ENCODE measurements around the gene C1QTNF5. TPM values are rescaled to one million over a fixed set of nuclear protein-coding genes. Genes with fewer than 3 reads are reported as not detected.

C1QTNF5 gene
- total RNA-seq, 6 experiments from 2014 or later, result 8.2 to 16.1 (median 15.1) TPM

- H3K27me3 Mint-ChIP-seq (ENCODE audit: insufficient read depth), result peaks cover 7% of the 10 kb centered on the region
- no peaks in the 10 kb centered on the region for H3K36me3 Mint-ChIP-seq (ENCODE audit: low read depth)
- H3K9me3 Mint-ChIP-seq, result no peaks in the 10 kb centered on the region
- H3K4me3 Mint-ChIP-seq, result no peak overlapping the region
- peaks cover 11% of the 10 kb centered on the region for H3K4me1 Mint-ChIP-seq (ENCODE audit: low read depth)
- H3K27ac Mint-ChIP-seq, result no peak overlapping the region
- TF ChIP-seq, protein P1, sequence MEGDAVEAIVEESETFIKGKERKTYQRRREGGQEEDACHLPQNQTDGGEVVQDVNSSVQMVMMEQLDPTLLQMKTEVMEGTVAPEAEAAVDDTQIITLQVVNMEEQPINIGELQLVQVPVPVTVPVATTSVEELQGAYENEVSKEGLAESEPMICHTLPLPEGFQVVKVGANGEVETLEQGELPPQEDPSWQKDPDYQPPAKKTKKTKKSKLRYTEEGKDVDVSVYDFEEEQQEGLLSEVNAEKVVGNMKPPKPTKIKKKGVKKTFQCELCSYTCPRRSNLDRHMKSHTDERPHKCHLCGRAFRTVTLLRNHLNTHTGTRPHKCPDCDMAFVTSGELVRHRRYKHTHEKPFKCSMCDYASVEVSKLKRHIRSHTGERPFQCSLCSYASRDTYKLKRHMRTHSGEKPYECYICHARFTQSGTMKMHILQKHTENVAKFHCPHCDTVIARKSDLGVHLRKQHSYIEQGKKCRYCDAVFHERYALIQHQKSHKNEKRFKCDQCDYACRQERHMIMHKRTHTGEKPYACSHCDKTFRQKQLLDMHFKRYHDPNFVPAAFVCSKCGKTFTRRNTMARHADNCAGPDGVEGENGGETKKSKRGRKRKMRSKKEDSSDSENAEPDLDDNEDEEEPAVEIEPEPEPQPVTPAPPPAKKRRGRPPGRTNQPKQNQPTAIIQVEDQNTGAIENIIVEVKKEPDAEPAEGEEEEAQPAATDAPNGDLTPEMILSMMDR (IDR thresholded peaks at IDR 0.05), result no peak
- DNase-seq, result no peak
Measured at GRCh38 chr11:119324189-119324588, 16.5 kb downstream of the C1QTNF5 start.

GRCh38 chr11:119323532-119324033, 17.1 kb downstream of the C1QTNF5 start:
- Mint-ChIP-seq H3K4me1 (ENCODE audit: low read depth) (peaks cover 17% of the 10 kb centered on the region), H3K9me3 (no peaks in the 10 kb centered on the region), H3K27me3 (ENCODE audit: insufficient read depth) (peaks cover 3% of the 10 kb centered on the region; the same call in 1 of the 2 replicates), H3K36me3 (ENCODE audit: low read depth) (no peaks in the 10 kb centered on the region), H3K4me3 (no peak overlapping the region), H3K27ac (no peak overlapping the region)
- TF ChIP-seq, protein P1 (IDR thresholded peaks at IDR 0.05), result peak; percentile 91
- DNase-seq, result peak; percentile 43

DNA sequence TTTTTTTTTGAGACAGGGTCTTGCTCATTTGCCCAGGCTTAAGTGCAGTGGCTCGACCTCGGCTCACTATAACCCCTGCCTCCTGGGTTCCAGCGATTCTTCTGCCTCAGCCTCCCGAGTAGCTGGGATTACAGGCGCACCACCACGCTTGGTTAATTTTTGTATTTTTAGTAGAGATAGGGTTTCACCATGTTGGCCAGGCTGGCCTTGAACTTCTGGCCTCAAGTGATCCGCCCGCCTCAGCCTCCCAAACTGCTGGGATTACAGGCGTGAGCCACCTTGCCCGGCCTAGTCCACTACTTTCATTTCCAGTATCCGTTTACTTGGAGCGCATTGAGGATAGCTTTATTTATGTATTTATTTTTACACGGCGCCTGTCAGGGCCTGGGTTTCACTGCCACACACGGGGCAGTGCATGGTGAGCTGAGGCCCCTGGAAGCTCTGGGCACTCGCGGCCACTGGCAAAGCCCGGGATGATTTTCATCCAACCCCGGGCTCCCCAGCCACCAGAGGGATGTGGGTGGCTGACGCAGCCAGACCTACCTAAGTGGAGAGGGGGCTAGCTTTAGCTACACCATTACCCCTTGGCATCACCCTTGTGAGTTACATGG, 17.7 kb downstream of the C1QTNF5 start:
- Mint-ChIP-seq H3K9me3 (no peaks in the 10 kb centered on the region), H3K4me3 (no peak overlapping the region), H3K36me3 (ENCODE audit: low read depth) (no peaks in the 10 kb centered on the region), H3K27ac (no peak overlapping the region), H3K27me3 (ENCODE audit: insufficient read depth) (peaks cover 3% of the 10 kb centered on the region; the same call in 1 of the 2 replicates), H3K4me1 (ENCODE audit: low read depth) (peaks cover 20% of the 10 kb centered on the region)
- TF ChIP-seq, protein P1 (IDR thresholded peaks at IDR 0.05), result no peak
- DNase-seq, result no peak

GRCh38 chr11:119322360-119322739, 18.3 kb downstream of the C1QTNF5 start:
- Mint-ChIP-seq H3K9me3 (no peaks in the 10 kb centered on the region), H3K27ac (no peak overlapping the region), H3K4me3 (no peak overlapping the region), H3K4me1 (ENCODE audit: low read depth) (peaks cover 20% of the 10 kb centered on the region), H3K36me3 (ENCODE audit: low read depth) (no peaks in the 10 kb centered on the region), H3K27me3 (ENCODE audit: insufficient read depth) (peaks cover 3% of the 10 kb centered on the region; the same call in 1 of the 2 replicates)
- DNase-seq, result no peak
- TF ChIP-seq, protein P1 (IDR thresholded peaks at IDR 0.05), result no peak

DNA sequence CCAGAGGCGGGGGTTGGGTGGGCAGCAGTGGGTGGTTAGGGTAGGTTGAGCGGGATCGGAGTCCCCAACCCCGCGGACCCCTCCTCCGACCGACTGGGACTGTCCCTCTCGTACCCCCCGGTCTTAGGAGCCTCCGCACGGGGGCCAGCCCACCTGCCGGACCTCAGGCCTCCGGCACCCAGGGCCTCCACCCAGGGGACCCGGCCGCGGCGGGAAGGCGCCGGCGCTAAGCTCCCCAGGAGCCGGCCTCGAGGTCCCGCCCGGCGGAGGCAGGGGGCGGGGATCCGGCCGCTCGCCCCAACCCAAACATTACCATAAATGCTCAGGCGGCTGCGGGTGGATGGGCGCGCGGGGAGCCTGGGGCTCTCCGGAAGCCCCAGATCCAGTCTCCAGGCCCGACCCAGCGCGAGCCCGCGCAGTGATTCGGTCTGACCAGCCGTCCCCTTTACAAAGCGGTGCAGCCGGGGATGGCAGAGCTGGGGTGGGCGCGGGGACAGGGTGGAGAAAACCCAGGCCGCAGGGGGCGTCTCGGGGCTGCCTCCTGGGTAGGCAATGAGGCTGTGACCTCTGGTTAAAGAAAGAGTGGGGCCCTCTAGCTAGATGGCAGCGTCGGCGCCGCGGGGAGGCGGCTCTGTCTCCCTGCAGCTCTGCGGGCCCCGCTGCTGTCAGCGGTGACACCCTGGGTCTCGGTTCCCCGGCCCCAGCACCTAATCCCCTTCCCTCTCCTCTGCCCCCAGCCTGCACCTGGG, 19.7 kb downstream of the C1QTNF5 start:
- Mint-ChIP-seq H3K27ac (peak overlapping the region; percentile 58; the same call in 1 of the 2 replicates), H3K4me3 (peak overlapping the region; percentile 42; the same call in 1 of the 2 replicates), H3K9me3 (no peaks in the 10 kb centered on the region), H3K4me1 (ENCODE audit: low read depth) (peaks cover 20% of the 10 kb centered on the region), H3K36me3 (ENCODE audit: low read depth) (no peaks in the 10 kb centered on the region), H3K27me3 (ENCODE audit: insufficient read depth) (peaks cover 6% of the 10 kb centered on the region; the same call in 1 of the 2 replicates)
- TF ChIP-seq, protein P1 (IDR thresholded peaks at IDR 0.05), result no peak
- no peak for DNase-seq
